Measurements from ENCODE around the gene CD36.

The CD36 gene

GRCh38 chr7:80629023-80629422 lies 9.4 kb upstream of the CD36 start:
- DNase-seq: no peak

GRCh38 chr7:80630608-80631405 lies 7.6 kb upstream of the CD36 start:
- DNase-seq: no peak

GRCh38 chr7:80631421-80631820 lies 7.0 kb upstream of the CD36 start:
- no peak for DNase-seq

- no peak for DNase-seq
Measured at GRCh38 chr7:80632139-80632538, 6.3 kb upstream of the CD36 start.

- DNase-seq: no peak
Measured at GRCh38 chr7:80632819-80633218, 5.6 kb upstream of the CD36 start.

- DNase-seq: no peak
Measured at GRCh38 chr7:80634505-80634904, 3.9 kb upstream of the CD36 start.

GRCh38 chr7:80635533-80635932 lies 2.9 kb upstream of the CD36 start:
- DNase-seq: no peak

- DNase-seq: no peak
Measured at GRCh38 chr7:80635998-80636397, 2.4 kb upstream of the CD36 start.

- no peak for DNase-seq
Measured at GRCh38 chr7:80636709-80637108, 1.7 kb upstream of the CD36 start.

- no peak for DNase-seq
Measured at GRCh38 chr7:80637454-80637853, 988 bp upstream of the CD36 start.

- DNase-seq: no peak
Measured at GRCh38 chr7:80639011-80639410, 569 bp downstream of the CD36 start.

GRCh38 chr7:80640846-80641245 lies 2.4 kb downstream of the CD36 start:
- DNase-seq: no peak

GRCh38 chr7:80641548-80641947 lies 3.1 kb downstream of the CD36 start:
- no peak for DNase-seq

- no peak for DNase-seq
Measured at GRCh38 chr7:80642871-80643270, 4.4 kb downstream of the CD36 start.

- no peak for DNase-seq
Measured at GRCh38 chr7:80643336-80643915, 5.0 kb downstream of the CD36 start.

GRCh38 chr7:80644054-80644453 lies 5.6 kb downstream of the CD36 start:
- DNase-seq: no peak

- no peak for DNase-seq
Measured at GRCh38 chr7:80646083-80646865, 7.8 kb downstream of the CD36 start.

- DNase-seq: no peak
Measured at GRCh38 chr7:80647436-80647835, 9.0 kb downstream of the CD36 start.

GRCh38 chr7:80648031-80648600 lies 9.7 kb downstream of the CD36 start:
- DNase-seq: no peak

- DNase-seq: no peak
Measured at GRCh38 chr7:80649011-80649410, 10.6 kb downstream of the CD36 start.

GRCh38 chr7:80650030-80650429 lies 11.6 kb downstream of the CD36 start:
- no peak for DNase-seq

GRCh38 chr7:80651471-80651870 lies 13.0 kb downstream of the CD36 start:
- no peak for DNase-seq

- DNase-seq: no peak
Measured at GRCh38 chr7:80653244-80653643, 14.8 kb downstream of the CD36 start.

- no peak for DNase-seq
Measured at GRCh38 chr7:80654887-80655340, 16.5 kb downstream of the CD36 start.
